TTC549 (cell line): ENCODE measurements around the gene H2AZ2.
A peak's percentile ranks its signal among the peaks of the same experiment; 100 is the strongest.
"Not testable (repeated sequence)": the region's sequence is repeated elsewhere in the genome, so short reads cannot be mapped to it uniquely, and the experiment has no call there.

Source experiments
- FAIRE-seq: peaks from 2 replicates; lab custom pipeline; 2012; peaks lifted over from hg19 to GRCh38; lab: Jason Lieb, UNC

The H2AZ2 gene

GRCh38 chr7:44847920-44848634, at the start of gene H2AZ2:
Gene H2AZ2 (minus strand): TSS chr7:44848087. CDS start chr7:44847971, 116 bp downstream.
- FAIRE-seq, result peak; percentile 97

GRCh38 chr7:44897309-44897708, 49.4 kb upstream of the H2AZ2 start:
- FAIRE-seq, result no peak

GRCh38 chr7:44894888-44895580, 47.1 kb upstream of the H2AZ2 start:
- FAIRE-seq, result no peak

GRCh38 chr7:44893710-44894234, 45.9 kb upstream of the H2AZ2 start:
- no peak for FAIRE-seq

- FAIRE-seq, result no peak
Observed at GRCh38 chr7:44891791-44892190, 43.9 kb upstream of the H2AZ2 start.

GRCh38 chr7:44891372-44891771, 43.5 kb upstream of the H2AZ2 start:
- no peak for FAIRE-seq

GRCh38 chr7:44889086-44889781, 41.3 kb upstream of the H2AZ2 start:
- no peak for FAIRE-seq

- no peak for FAIRE-seq
Observed at GRCh38 chr7:44887293-44887692, 39.4 kb upstream of the H2AZ2 start.

- FAIRE-seq, result no peak
Observed at GRCh38 chr7:44885394-44886317, 37.8 kb upstream of the H2AZ2 start, which contains the start of gene PURB. Gene PURB (minus strand): TSS chr7:44885530. CDS start chr7:44885348, 182 bp downstream.

GRCh38 chr7:44884621-44885393, 36.9 kb upstream of the H2AZ2 start:
- no peak for FAIRE-seq

- FAIRE-seq, result no peak
Observed at GRCh38 chr7:44883961-44884620, 36.2 kb upstream of the H2AZ2 start.

GRCh38 chr7:44882899-44883298, 35.0 kb upstream of the H2AZ2 start:
- no peak for FAIRE-seq

GRCh38 chr7:44881610-44882009, 33.7 kb upstream of the H2AZ2 start:
- no peak for FAIRE-seq

- FAIRE-seq, result no peak
Observed at GRCh38 chr7:44881066-44881600, 33.2 kb upstream of the H2AZ2 start.

- FAIRE-seq, result no peak
Observed at GRCh38 chr7:44880317-44881018, 32.6 kb upstream of the H2AZ2 start.

GRCh38 chr7:44876393-44876792, 28.5 kb upstream of the H2AZ2 start:
- no peak for FAIRE-seq

- FAIRE-seq, result no peak
Observed at GRCh38 chr7:44875241-44875640, 27.4 kb upstream of the H2AZ2 start.

GRCh38 chr7:44872787-44873186, 24.9 kb upstream of the H2AZ2 start:
- no peak for FAIRE-seq

GRCh38 chr7:44871918-44872317, 24.0 kb upstream of the H2AZ2 start:
- not testable (repeated sequence) for FAIRE-seq
